Esophagus (tissue), 2 donors: ENCODE measurements around the gene RFNG. TPM values are rescaled to one million over a fixed set of nuclear protein-coding genes. Genes with fewer than 3 reads are reported as not detected.

Experiments
- H3K27ac ChIP-seq, 2 donors: one replicate each; pipeline ENCODE4 v1.5.1; 2013; ENCODE audit warnings: low read depth in 2 of 2, mild to moderate bottlenecking in 2 of 2, inconsistent platforms in 1 of 2, low read length in 1 of 2, moderate library complexity in 1 of 2
- H3K27me3 ChIP-seq, 2 donors: one replicate each; pipeline ENCODE4 v1.6.1; 2013; ENCODE audit warnings: low read length in 2 of 2, control low read depth in 1 of 2, mild to moderate bottlenecking in 1 of 2; ENCODE audit not compliant: insufficient read depth in 2 of 2, control insufficient read depth in 1 of 2
- H3K36me3 ChIP-seq, 2 donors: one replicate each; pipeline ENCODE4 v1.6.1; 2013; ENCODE audit warnings: low read length in 1 of 2; ENCODE audit not compliant: control insufficient read depth in 2 of 2, insufficient read depth in 2 of 2
- H3K4me1 ChIP-seq, 2 donors: one replicate each; pipeline ENCODE4 v1.6.1; 2013; ENCODE audit warnings: low read length in 1 of 2; ENCODE audit not compliant: control insufficient read depth in 2 of 2, insufficient read depth in 2 of 2
- H3K4me3 ChIP-seq, 2 donors: one replicate each; pipeline ENCODE4 v1.5.1; 2013; ENCODE audit warnings: low read length in 2 of 2, mild to moderate bottlenecking in 2 of 2, low read depth in 1 of 2, moderate library complexity in 1 of 2
- H3K9me3 ChIP-seq, 2 donors: one replicate each; pipeline ENCODE4 v1.6.1; 2013; ENCODE audit warnings: mild to moderate bottlenecking in 2 of 2, low read depth in 1 of 2, low read length in 1 of 2, moderate library complexity in 1 of 2; ENCODE audit not compliant: control insufficient read depth in 2 of 2, insufficient read depth in 1 of 2
- WGBS, 2 donors: extraction: QIAGEN DNeasy Blood & Tissue Kit; methylation state at CpG; one replicate each; pipeline ENCODE4 v1.1.7; 2013; 5-methylcytosine and 5-hydroxymethylcytosine counted together
- polyA plus RNA-seq, 2 donors: library from polyadenylated mRNA; stranded (reverse); fragments of 200-250 nt; gene quantifications; one replicate each; pipeline ENCODE4 v1.2.3, GENCODE V29; 2013
- donor health status: healthy with polysubstance abuse.
- donor health status: Bipolar disorder and iron deficiency.

The RFNG gene
- polyA plus RNA-seq, 2 donors = 27.4 to 36.4 TPM

DNA sequence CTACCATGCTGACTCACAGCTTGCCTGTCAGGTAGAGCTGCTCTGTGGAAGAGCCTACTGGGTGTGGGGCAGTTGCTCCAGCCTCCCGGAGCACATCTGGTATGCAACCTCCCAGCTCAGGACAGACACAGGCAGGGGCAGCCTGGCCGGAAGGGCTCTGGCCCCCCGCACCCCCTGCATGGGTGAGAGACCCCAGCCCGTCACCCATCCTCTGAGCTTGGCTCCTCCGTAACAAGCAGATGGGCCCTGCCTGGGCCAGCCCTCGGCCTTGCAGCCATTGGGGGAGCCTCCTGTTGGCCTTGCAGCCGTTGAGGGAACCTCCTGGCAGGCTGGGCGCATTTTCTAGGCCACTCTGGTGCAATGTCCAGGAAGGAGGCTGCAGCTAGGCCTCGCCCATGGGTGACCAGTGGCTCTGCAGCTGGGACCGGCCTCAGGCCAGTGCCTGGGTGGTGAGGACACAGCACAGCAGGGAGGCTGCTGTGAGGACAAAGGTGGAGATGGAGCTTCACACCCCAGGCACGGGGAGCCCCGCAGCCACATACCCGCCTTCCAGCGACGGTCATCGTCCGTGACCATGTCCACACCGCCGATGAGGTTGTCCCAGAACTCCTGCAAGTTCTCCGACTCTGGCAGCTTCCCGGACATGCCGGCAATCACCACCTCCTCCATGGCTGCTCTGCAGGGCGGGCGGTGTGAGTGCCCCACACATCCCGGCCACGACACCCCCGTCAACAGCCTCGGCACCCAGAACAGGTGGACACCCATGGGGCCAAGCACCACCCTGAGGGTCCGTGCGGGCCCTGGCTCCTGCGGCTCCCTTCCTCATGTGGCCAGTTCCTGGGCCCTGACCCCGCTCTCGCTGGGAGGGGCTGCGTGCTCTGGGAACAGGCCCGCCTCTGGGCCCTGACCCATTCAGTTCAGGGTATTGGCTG, 44.4 kb upstream of the RFNG start:
- Histone ChIP-seq H3K27ac (no peak overlapping the region), H3K4me1 (peaks cover 8 to 37% of the 10 kb centered on the region in 2 donors), H3K9me3 (no peaks in the 10 kb centered on the region), H3K4me3 (peak overlapping the region; percentile 75 to 84), H3K36me3 (peaks cover 20 to 50% of the 10 kb centered on the region in 2 donors), H3K27me3 (no peaks in the 10 kb centered on the region)
- 93% methylated on average over 35 of the region's 35 CpGs for WGBS, 2 donors

DNA sequence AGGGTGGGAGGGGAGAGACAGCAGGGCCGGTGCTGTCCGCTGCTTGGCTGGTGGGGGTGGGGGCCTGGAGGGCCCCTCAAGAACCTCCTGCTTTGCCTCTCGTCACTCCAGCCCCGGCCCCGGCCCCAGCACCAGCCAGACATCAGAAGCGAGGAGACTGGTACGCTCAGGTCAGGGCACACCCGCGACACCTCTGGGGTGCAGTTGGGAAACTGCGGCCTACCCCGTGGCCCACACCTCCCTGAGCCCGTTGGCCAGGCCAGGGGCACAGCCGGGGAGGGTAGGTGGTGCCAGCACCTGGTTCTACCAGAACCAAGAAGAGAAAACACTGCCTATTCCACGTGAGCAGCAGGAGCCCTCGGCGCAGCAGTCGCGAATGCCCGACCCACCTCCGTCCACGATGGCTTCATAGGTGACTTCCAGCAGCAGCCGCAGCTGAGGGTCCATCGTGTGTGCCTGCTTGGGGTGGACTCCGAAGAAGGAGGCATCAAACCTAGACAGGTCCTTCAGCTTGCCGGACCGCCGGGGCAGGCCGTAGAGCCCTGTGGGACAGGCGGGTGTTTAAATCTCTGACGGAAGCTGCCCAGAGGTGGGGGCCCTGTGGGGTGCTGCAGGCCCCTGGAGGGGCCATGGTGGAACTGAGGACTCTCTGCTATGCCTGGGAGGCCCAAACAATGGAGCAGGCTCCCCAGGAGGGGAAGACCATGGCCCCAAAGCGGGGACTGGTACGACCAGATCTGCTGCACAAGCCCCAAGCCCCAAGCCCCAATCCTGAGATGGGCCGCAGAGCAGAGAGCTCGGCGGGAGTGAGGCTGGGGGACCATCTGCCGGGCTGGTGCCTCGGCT, 43.5 kb upstream of the RFNG start:
- WGBS, 2 donors = 90 to 92% methylated on average over 37 of the region's 37 CpGs
- Histone ChIP-seq H3K27me3 (no peaks in the 10 kb centered on the region), H3K9me3 (peaks cover 0 to 2% of the 10 kb centered on the region in 2 donors), H3K4me3 (no peak overlapping the region), H3K4me1 (peaks cover 8 to 28% of the 10 kb centered on the region in 2 donors), H3K27ac (no peak overlapping the region), H3K36me3 (peaks cover 21 to 58% of the 10 kb centered on the region in 2 donors)

DNA sequence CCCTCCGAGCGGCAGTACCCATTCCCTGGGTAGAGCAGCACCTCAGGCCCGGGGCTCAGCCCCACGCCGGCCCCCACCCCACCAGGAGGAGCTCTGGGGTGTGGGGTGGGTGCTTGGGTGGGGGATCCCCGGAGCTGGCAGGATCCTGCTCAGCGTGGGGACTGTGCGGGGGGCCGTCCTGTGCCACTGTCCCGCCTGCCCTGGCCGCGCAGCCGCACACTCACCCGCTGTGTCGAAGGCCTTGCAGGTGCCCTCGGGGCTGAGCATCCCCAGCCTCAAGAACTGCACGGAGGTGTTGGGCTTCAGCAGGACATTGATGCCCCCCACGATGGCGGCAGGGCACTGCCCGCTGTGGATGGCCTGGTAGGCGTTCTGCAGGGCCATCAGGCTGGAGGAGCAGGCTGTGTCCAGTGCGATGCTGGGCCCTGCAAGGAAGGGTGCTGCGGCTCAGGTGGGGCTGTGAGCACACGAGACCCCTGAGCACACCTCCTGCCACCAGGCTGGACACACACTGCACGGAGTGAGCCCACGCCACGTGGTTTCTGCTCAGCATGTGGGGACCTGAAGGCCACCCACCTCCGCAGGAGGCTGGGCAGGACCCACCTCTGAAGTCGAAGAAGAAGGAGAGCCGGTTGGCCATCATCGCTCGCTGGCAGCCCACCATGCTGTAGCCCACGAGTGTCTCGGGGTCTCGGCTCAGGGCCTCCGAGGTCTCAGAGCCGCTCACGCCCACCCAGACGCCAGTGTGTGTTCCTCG, 41.6 kb upstream of the RFNG start:
- H3K4me3 ChIP-seq = no peak overlapping the region
- H3K9me3 ChIP-seq = peaks cover 0 to 2% of the 10 kb centered on the region in 2 donors
- no peaks in the 10 kb centered on the region for H3K27me3 ChIP-seq
- no peak overlapping the region for H3K27ac ChIP-seq
- peaks cover 28 to 78% of the 10 kb centered on the region in 2 donors for H3K36me3 ChIP-seq
- peaks cover 8 to 18% of the 10 kb centered on the region in 2 donors for H3K4me1 ChIP-seq
- 95 to 96% methylated on average over 40 of the region's 40 CpGs for WGBS, 2 donors

DNA sequence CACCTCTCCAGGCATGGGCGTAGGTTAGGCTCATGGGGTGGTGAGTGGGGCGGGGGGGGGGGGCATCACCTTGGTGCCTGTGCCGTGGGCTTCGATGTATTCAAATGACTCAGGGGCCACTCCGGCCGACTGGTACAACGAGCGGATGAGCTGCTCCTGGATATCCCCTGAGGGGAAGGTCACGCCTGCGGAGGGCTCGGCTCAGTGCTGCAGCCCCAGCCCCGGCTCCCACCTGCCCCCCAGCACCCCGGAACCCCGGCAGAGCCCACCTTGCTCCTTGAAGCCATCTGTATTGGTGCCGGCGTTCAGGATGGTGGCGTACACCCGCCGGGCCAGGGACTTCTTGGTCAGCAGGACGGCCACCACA, 41.0 kb upstream of the RFNG start:
- peaks cover 29 to 83% of the 10 kb centered on the region in 2 donors for H3K36me3 ChIP-seq
- H3K4me3 ChIP-seq = no peak overlapping the region
- no peaks in the 10 kb centered on the region for H3K27me3 ChIP-seq
- 91 to 93% methylated on average over 20 of the region's 20 CpGs for WGBS, 2 donors
- H3K4me1 ChIP-seq = peaks cover 8 to 18% of the 10 kb centered on the region in 2 donors
- peaks cover 0 to 2% of the 10 kb centered on the region in 2 donors for H3K9me3 ChIP-seq
- H3K27ac ChIP-seq = no peak overlapping the region

DNA sequence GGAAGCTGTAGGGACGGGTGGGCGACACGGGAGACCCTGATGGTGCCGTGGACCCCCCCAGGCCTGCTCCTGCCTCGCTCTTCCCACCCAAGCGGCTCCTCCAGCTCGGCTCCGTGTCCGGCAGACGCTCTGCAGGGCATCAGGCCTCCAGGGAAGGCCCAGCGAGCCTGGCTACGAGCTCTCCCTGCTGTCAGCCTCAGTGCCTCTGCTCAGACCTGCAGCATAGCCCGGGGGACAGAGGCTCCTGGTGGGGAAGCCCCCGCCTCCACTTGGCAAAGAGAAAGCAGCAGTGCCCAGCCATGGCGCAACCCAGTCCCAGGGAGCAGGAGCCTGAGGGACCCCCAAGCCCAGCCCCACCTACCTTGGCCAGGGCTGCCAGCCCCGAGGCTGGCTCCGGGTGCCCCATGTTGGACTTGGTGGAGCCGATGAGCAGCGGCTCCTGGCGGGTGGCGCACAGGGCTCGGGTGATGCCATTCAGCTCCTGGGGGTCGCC, 40.5 kb upstream of the RFNG start:
- H3K9me3 ChIP-seq = peaks cover 0 to 2% of the 10 kb centered on the region in 2 donors
- H3K27me3 ChIP-seq = no peaks in the 10 kb centered on the region
- H3K4me3 ChIP-seq = no peak overlapping the region
- 92% methylated on average over 22 to 23 of the region's 23 CpGs for WGBS, 2 donors
- H3K4me1 ChIP-seq = peaks cover 8 to 18% of the 10 kb centered on the region in 2 donors
- H3K27ac ChIP-seq = no peak overlapping the region
- peaks cover 34 to 88% of the 10 kb centered on the region in 2 donors for H3K36me3 ChIP-seq

DNA sequence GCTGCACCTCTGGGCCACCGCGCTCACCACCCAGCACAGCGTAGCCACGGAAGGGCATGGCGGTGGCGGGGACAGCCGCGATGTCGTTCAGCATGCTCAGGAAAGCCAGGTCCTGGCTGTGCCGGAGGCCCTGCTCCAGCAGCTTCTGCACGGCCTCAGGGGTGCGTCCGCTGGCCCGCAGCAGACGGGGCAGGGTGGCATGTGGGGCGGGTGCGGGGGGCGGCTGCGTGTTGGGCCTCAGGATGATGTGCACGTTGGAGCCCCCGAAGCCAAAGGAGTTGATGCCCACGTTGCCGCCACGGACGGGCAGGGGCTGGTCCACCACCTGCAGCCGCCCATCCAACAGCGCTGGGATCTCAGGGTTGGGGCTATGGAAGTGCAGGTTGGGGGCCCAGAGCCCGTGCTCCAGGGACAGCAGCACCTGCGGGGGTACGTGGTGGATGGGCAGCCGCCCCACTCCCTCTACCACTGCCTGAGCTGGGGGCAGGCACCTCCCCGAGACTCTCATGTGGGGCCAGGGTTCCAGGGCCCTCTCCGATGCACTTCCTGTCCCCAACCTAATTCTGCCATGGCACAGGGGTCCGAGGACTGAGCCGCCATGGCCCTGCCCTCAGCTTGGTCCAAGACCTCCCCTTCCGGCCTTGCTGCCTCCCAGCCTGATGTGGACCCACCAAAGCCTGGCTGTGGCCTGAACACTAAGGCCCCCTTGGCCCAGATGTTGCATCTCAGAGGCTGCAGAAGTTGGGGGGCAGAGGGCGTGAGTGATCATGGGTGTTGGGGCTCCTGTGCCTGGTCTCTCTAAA, 39.9 kb upstream of the RFNG start:
- 95% methylated on average over 37 of the region's 37 CpGs for WGBS, 2 donors
- H3K4me1 ChIP-seq = peaks cover 3 to 11% of the 10 kb centered on the region in 2 donors
- H3K27ac ChIP-seq = no peak overlapping the region
- H3K9me3 ChIP-seq = peaks cover 0 to 2% of the 10 kb centered on the region in 2 donors
- peaks cover 40 to 93% of the 10 kb centered on the region in 2 donors for H3K36me3 ChIP-seq
- no peak overlapping the region for H3K4me3 ChIP-seq
- no peaks in the 10 kb centered on the region for H3K27me3 ChIP-seq

DNA sequence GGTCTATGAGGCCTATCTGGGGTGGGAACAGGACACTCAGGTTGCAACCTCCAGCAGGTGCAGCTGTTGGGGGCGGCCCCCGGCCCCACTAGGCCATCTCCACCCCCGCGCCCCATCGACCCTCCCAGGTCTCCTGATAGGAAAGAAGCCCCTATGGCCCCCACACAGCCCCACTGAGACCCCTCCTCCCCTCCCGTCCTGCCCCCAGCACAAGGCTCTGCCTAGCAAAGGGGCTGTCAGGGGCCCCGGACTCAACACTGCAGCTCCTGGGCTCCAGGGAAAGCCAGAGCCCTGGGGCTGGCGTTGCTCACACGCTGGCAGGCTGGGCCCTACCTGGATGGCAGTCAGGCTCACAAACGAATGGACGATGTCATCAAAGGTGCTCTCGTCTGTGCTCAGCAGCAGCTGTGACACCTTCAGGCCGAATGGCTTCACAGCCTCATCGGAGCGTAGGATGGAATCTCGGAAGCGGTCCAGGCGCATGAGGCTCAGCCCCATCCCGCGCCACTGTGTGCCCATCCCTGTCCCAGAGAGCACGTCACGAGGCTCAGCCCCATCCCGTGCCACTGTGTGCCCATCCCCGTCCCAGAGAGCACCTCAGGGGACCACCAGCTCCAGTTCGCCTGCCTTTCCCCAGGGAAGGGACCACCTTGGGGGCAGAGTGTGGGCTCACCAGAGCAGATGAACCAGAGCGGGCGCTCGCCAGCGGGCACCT, 39.1 kb upstream of the RFNG start:
- 93 to 94% methylated on average over 29 of the region's 29 CpGs for WGBS, 2 donors
- H3K9me3 ChIP-seq = peaks cover 0 to 2% of the 10 kb centered on the region in 2 donors
- H3K27ac ChIP-seq = no peak overlapping the region
- no peaks in the 10 kb centered on the region for H3K27me3 ChIP-seq
- no peak overlapping the region for H3K4me3 ChIP-seq
- H3K4me1 ChIP-seq = peaks cover 0 to 3% of the 10 kb centered on the region in 2 donors
- H3K36me3 ChIP-seq = peaks cover 39 to 93% of the 10 kb centered on the region in 2 donors
